ENCODE measurements around the gene DAZAP2.
A peak's percentile ranks its signal among the peaks of the same experiment; 100 is the strongest.
"Not testable (repeated sequence)": the region's sequence is repeated elsewhere in the genome, so short reads cannot be mapped to it uniquely, and the experiment has no call there.

DAZAP2 gene

DNA sequence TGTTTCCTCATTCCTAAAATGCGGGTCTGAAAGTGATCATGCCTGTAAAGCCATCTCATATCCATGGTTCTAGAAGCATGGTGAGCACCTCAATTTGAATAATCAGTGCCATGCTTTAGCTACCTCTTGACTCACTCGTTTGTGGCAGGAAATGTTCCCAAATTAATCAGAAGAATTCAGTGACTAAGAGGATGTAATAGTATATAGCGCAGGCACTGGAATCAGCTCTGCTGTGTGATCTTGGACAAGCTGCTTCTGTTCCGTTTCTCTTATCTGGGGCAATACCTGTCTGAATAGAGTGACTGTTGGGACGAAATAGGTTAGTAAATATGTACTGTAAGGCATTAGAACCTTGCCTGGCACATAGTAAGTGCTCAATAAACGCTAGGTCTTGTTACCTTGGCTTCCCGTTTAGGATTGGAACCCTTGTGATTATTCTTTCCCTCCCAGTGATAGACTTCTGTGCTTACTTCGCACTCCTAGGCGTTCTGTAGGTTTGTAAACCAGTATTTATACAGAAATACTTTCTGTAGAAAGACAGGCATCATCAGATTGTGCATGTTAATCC lies 32.4 kb downstream of the DAZAP2 start (continued):
- TF ChIP-seq, protein P1, sequence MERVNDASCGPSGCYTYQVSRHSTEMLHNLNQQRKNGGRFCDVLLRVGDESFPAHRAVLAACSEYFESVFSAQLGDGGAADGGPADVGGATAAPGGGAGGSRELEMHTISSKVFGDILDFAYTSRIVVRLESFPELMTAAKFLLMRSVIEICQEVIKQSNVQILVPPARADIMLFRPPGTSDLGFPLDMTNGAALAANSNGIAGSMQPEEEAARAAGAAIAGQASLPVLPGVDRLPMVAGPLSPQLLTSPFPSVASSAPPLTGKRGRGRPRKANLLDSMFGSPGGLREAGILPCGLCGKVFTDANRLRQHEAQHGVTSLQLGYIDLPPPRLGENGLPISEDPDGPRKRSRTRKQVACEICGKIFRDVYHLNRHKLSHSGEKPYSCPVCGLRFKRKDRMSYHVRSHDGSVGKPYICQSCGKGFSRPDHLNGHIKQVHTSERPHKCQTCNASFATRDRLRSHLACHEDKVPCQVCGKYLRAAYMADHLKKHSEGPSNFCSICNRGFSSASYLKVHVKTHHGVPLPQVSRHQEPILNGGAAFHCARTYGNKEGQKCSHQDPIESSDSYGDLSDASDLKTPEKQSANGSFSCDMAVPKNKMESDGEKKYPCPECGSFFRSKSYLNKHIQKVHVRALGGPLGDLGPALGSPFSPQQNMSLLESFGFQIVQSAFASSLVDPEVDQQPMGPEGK (CRISPR knock-in tag; IDR thresholded peaks at IDR 0.05; ENCODE audit: borderline replicate concordance) = no peak
- TF ChIP-seq, protein P2, sequence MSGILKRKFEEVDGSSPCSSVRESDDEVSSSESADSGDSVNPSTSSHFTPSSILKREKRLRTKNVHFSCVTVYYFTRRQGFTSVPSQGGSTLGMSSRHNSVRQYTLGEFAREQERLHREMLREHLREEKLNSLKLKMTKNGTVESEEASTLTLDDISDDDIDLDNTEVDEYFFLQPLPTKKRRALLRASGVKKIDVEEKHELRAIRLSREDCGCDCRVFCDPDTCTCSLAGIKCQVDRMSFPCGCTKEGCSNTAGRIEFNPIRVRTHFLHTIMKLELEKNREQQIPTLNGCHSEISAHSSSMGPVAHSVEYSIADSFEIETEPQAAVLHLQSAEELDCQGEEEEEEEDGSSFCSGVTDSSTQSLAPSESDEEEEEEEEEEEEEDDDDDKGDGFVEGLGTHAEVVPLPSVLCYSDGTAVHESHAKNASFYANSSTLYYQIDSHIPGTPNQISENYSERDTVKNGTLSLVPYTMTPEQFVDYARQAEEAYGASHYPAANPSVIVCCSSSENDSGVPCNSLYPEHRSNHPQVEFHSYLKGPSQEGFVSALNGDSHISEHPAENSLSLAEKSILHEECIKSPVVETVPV (CRISPR knock-in tag; IDR thresholded peaks at IDR 0.05) = no peak
- TF ChIP-seq CSDC2 (CRISPR knock-in tag; IDR thresholded peaks at IDR 0.05) (no peak), ESRRG (CRISPR knock-in tag; IDR thresholded peaks at IDR 0.05) (no peak), ISL1 (CRISPR knock-in tag; IDR thresholded peaks at IDR 0.05) (no peak), TOX (CRISPR knock-in tag; IDR thresholded peaks at IDR 0.05; ENCODE audit: borderline replicate concordance) (no peak), RARB (CRISPR knock-in tag; IDR thresholded peaks at IDR 0.05) (no peak), ARNTL (CRISPR knock-in tag; IDR thresholded peaks at IDR 0.05; ENCODE audit: borderline replicate concordance, low read depth) (no peak), ZC3H10 (CRISPR knock-in tag; IDR thresholded peaks at IDR 0.05) (no peak), ZNF8 (CRISPR knock-in tag; IDR thresholded peaks at IDR 0.05) (no peak), ZFP3 (CRISPR knock-in tag; IDR thresholded peaks at IDR 0.05) (no peak), TCF4 (CRISPR knock-in tag; IDR thresholded peaks at IDR 0.05; ENCODE audit: borderline replicate concordance) (no peak)

DNA sequence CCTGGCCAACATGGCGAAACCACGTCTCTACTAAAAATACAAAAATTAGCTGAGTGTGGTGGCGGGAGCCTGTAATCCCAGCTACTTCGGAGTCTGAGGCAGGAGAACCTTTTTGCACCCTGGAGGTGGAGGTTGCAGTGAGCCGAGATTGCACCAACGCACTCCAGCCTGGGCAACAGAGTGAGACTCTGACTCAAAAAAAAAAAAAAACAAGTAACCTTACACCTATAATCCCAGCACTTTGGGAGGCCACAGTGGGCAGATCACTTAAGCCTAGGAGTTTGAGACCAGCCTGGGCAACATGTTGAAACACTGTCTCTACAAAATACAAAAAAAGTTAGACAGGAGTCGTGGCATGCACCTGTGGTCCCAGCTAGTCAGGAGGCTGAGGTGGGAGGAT lies 34.2 kb downstream of the DAZAP2 start:
- not testable (repeated sequence) for ATAC-seq

DNA sequence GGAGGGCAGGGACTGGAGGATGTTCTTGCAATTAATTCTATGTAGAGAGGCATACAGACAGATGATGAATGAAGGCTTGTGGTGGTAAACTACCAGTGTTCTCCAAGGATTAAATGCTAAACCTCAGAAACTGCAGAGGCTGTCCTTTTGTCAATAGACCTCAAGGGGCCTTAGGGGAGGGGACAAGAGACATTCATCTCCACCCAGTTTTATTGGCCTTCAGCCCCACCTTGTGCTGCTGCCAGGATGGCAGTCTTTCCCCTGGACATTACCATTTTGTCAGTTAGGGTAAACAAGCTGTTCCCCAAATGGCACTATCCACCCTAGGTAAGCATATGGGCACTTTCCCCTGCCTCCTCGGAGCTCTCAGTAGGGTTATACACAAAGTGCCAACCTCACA lies 36.5 kb downstream of the DAZAP2 start:
- no peak for ATAC-seq
- no peak for TF ChIP-seq ARNTL (CRISPR knock-in tag; IDR thresholded peaks at IDR 0.05; ENCODE audit: borderline replicate concordance, low read depth)
- TF ChIP-seq, protein P3, sequence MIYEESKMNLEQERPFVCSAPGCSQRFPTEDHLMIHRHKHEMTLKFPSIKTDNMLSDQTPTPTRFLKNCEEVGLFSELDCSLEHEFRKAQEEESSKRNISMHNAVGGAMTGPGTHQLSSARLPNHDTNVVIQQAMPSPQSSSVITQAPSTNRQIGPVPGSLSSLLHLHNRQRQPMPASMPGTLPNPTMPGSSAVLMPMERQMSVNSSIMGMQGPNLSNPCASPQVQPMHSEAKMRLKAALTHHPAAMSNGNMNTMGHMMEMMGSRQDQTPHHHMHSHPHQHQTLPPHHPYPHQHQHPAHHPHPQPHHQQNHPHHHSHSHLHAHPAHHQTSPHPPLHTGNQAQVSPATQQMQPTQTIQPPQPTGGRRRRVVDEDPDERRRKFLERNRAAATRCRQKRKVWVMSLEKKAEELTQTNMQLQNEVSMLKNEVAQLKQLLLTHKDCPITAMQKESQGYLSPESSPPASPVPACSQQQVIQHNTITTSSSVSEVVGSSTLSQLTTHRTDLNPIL (CRISPR knock-in tag; IDR thresholded peaks at IDR 0.05; ENCODE audit: low read depth) = no peak
- no peak for TF ChIP-seq ZC3H10 (CRISPR knock-in tag; IDR thresholded peaks at IDR 0.05)
- no peak for TF ChIP-seq ZNF565 (CRISPR knock-in tag; conservative IDR thresholded peaks at IDR 0.05; ENCODE audit: low read depth)
- no peak for TF ChIP-seq TCF4 (CRISPR knock-in tag; IDR thresholded peaks at IDR 0.05; ENCODE audit: borderline replicate concordance)
- TF ChIP-seq, protein P2 (CRISPR knock-in tag; IDR thresholded peaks at IDR 0.05) = no peak
- TF ChIP-seq, protein P4, sequence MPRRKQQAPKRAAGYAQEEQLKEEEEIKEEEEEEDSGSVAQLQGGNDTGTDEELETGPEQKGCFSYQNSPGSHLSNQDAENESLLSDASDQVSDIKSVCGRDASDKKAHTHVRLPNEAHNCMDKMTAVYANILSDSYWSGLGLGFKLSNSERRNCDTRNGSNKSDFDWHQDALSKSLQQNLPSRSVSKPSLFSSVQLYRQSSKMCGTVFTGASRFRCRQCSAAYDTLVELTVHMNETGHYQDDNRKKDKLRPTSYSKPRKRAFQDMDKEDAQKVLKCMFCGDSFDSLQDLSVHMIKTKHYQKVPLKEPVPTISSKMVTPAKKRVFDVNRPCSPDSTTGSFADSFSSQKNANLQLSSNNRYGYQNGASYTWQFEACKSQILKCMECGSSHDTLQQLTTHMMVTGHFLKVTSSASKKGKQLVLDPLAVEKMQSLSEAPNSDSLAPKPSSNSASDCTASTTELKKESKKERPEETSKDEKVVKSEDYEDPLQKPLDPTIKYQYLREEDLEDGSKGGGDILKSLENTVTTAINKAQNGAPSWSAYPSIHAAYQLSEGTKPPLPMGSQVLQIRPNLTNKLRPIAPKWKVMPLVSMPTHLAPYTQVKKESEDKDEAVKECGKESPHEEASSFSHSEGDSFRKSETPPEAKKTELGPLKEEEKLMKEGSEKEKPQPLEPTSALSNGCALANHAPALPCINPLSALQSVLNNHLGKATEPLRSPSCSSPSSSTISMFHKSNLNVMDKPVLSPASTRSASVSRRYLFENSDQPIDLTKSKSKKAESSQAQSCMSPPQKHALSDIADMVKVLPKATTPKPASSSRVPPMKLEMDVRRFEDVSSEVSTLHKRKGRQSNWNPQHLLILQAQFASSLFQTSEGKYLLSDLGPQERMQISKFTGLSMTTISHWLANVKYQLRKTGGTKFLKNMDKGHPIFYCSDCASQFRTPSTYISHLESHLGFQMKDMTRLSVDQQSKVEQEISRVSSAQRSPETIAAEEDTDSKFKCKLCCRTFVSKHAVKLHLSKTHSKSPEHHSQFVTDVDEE (CRISPR knock-in tag; IDR thresholded peaks at IDR 0.05) = no peak

DNA sequence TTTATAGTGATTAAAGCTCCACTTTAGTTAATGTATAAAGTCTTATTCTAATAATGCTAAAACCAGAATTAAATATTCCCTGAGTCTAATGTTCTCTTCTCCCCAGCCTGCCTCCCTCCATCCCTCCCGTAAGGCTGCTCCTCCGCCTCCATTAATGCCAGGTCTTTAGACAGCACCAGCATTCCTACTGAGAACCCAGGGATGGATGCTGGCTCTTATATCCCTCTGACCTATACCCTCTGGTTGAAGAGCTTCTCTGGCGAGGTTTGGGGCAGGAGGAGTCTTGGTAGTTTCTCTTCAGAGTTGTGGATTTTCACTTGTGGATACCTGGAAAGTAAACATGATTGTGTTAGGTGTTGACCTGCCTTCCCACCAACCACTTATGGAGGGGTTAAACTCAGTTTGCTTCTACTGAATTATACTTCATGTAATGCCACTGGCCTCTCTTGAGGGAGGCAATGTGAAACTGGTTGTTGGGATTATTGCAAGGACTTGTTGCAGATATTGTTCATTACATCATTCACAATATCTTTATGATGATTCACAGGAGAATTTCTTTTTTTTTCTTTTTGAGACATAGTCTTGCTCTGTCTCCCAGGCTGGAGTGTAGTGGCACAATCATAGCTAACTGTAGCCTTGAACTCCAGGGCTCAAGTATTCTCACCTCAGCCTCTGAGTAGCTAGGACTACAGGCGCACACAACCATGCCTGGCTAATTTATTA lies 42.7 kb downstream of the DAZAP2 start:
- ATAC-seq = peak; percentile 68
- TF ChIP-seq ZNF8 (CRISPR knock-in tag; IDR thresholded peaks at IDR 0.05) (no peak), BACH2 (CRISPR knock-in tag; IDR thresholded peaks at IDR 0.05; ENCODE audit: borderline replicate concordance) (no peak), SNAI2 (CRISPR knock-in tag; IDR thresholded peaks at IDR 0.05) (no peak), ZNF565 (CRISPR knock-in tag; conservative IDR thresholded peaks at IDR 0.05; ENCODE audit: low read depth) (no peak), ZC3H10 (CRISPR knock-in tag; IDR thresholded peaks at IDR 0.05) (no peak), ZFP3 (CRISPR knock-in tag; IDR thresholded peaks at IDR 0.05) (no peak), GLIS3 (CRISPR knock-in tag; IDR thresholded peaks at IDR 0.05) (no peak), ZFP30 (CRISPR knock-in tag; IDR thresholded peaks at IDR 0.05) (no peak), RARB (CRISPR knock-in tag; IDR thresholded peaks at IDR 0.05) (no peak)
- TF ChIP-seq, protein P5, sequence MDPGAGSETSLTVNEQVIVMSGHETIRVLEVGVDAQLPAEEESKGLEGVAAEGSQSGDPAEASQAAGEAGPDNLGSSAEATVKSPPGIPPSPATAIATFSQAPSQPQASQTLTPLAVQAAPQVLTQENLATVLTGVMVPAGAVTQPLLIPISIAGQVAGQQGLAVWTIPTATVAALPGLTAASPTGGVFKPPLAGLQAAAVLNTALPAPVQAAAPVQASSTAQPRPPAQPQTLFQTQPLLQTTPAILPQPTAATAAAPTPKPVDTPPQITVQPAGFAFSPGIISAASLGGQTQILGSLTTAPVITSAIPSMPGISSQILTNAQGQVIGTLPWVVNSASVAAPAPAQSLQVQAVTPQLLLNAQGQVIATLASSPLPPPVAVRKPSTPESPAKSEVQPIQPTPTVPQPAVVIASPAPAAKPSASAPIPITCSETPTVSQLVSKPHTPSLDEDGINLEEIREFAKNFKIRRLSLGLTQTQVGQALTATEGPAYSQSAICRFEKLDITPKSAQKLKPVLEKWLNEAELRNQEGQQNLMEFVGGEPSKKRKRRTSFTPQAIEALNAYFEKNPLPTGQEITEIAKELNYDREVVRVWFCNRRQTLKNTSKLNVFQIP (CRISPR knock-in tag; IDR thresholded peaks at IDR 0.05; ENCODE audit: borderline replicate concordance, low read depth) = no peak
